OCI-M2 (cell line): ENCODE measurements around the gene ELK1.
"Not testable (repeated sequence)": the region's sequence is repeated elsewhere in the genome, so short reads cannot be mapped to it uniquely, and the experiment has no call there.

ENCODE experiments used
- DNase-seq: peaks from one replicate; lab custom pipeline; 2025; ENCODE audit not compliant: unreplicated experiment; lab: John Stamatoyannopoulos, UW

The ELK1 gene

GRCh38 chrX:47613082-47613481 is 37.3 kb downstream of the ELK1 start:
- no peak for DNase-seq

GRCh38 chrX:47612418-47612817 is 37.9 kb downstream of the ELK1 start:
- DNase-seq, result no peak

GRCh38 chrX:47611926-47612325 is 38.4 kb downstream of the ELK1 start:
- no peak for DNase-seq

GRCh38 chrX:47611489-47611888 is 38.9 kb downstream of the ELK1 start:
- no peak for DNase-seq

GRCh38 chrX:47610511-47610910 is 39.9 kb downstream of the ELK1 start:
- no peak for DNase-seq

GRCh38 chrX:47608130-47608810 is 42.1 kb downstream of the ELK1 start:
- no peak for DNase-seq

- DNase-seq, result no peak
Observed at GRCh38 chrX:47607091-47607490, 43.3 kb downstream of the ELK1 start.

GRCh38 chrX:47605024-47605423 is 45.3 kb downstream of the ELK1 start:
- DNase-seq, result no peak

- not testable (repeated sequence) for DNase-seq
Observed at GRCh38 chrX:47603125-47603524, 47.2 kb downstream of the ELK1 start.

GRCh38 chrX:47597222-47597621 is 53.1 kb downstream of the ELK1 start:
- DNase-seq, result no peak

GRCh38 chrX:47596256-47596655 is 54.1 kb downstream of the ELK1 start:
- DNase-seq, result no peak

GRCh38 chrX:47595716-47596251 is 54.6 kb downstream of the ELK1 start:
- no peak for DNase-seq

GRCh38 chrX:47593522-47593921 is 56.8 kb downstream of the ELK1 start:
- DNase-seq, result no peak

- no peak for DNase-seq
Observed at GRCh38 chrX:47590984-47591383, 59.4 kb downstream of the ELK1 start.

- DNase-seq, result no peak
Observed at GRCh38 chrX:47587906-47588735, 62.2 kb downstream of the ELK1 start.

- no peak for DNase-seq
Observed at GRCh38 chrX:47587091-47587891, 63.1 kb downstream of the ELK1 start.

- no peak for DNase-seq
Observed at GRCh38 chrX:47586043-47586787, 64.1 kb downstream of the ELK1 start.
